Stimulated activated effector memory CD8-positive, alpha-beta T cell treated with anti-CD3 and anti-CD28 coated beads, Interleukin-12 subunit alpha, Interleukin-12 subunit beta, amount 100 ng/mL, for 72 hours (primary cell): ENCODE data around the gene C2orf78.
"Not testable (repeated sequence)": the region's sequence is repeated elsewhere in the genome, so short reads cannot be mapped to it uniquely, and the experiment has no call there.

Experiments used
- ATAC-seq: fragments of 150-1000 bp; cut with Tn5 transposase; 2 replicates; pipeline ENCODE4 v1.10.0; 2021
- DNase-seq, 2 donors: peaks; one replicate each; pipeline ENCODE4 v3.0.0; 2021 to 2022; ENCODE audit warnings: low spot score in 2 of 2
- H3K27ac Mint-ChIP-seq: one replicate; pipeline ENCODE4 v1.8.0; 2022; ENCODE audit warnings: mild to moderate bottlenecking, mixed read lengths
- H3K36me3 Mint-ChIP-seq: one replicate; pipeline ENCODE4 v1.8.0; 2022; ENCODE audit warnings: mild to moderate bottlenecking, mixed read lengths
- H3K4me1 Mint-ChIP-seq: one replicate; pipeline ENCODE4 v1.8.0; 2022; ENCODE audit warnings: mixed read lengths
- H3K4me3 Mint-ChIP-seq: one replicate; pipeline ENCODE4 v1.8.0; 2022; ENCODE audit warnings: mild to moderate bottlenecking, mixed read lengths
- H3K9me3 Mint-ChIP-seq: one replicate; pipeline ENCODE4 v1.8.0; 2022; ENCODE audit warnings: mixed read lengths

Gene C2orf78

GRCh38 chr2:73783883-73784282 lies at the start of gene C2orf78:
Gene C2orf78, plus strand, starts transcription at chr2:73784183. Its CDS starts 127 bp downstream, at chr2:73784310.
- not testable (repeated sequence) for H3K27ac Mint-ChIP-seq, DNase-seq, ATAC-seq, H3K4me1 Mint-ChIP-seq, H3K9me3 Mint-ChIP-seq, H3K4me3 Mint-ChIP-seq, H3K36me3 Mint-ChIP-seq

- H3K4me3 Mint-ChIP-seq = peak overlapping the region; percentile 97
- DNase-seq (no peak), ATAC-seq (no peak)
- H3K9me3 Mint-ChIP-seq = peaks cover 4% of the 10 kb centered on the region
- H3K36me3 Mint-ChIP-seq = peaks cover 57% of the 10 kb centered on the region
- H3K4me1 Mint-ChIP-seq = peaks cover 14% of the 10 kb centered on the region
- peak overlapping the region; percentile 93 for H3K27ac Mint-ChIP-seq
Measured at GRCh38 chr2:73736378-73736777, 47.6 kb upstream of the C2orf78 start.

GRCh38 chr2:73736855-73737779 lies 46.9 kb upstream of the C2orf78 start, which contains the start of gene TPRKB:
Gene TPRKB, minus strand, starts transcription at chr2:73737345. Its CDS starts 2,776 bp downstream, at chr2:73734569.
- Mint-ChIP-seq H3K9me3 (peaks cover 4% of the 10 kb centered on the region), H3K4me3 (peak within 1 kb of the TSS; percentile 97), H3K4me1 (peaks cover 14% of the 10 kb centered on the region), H3K36me3 (peaks cover 50% of the 10 kb centered on the region), H3K27ac (peak within 1 kb of the TSS; percentile 93)
- DNase-seq = peak; percentile 84 to 98
- ATAC-seq = peak; percentile 99

GRCh38 chr2:73739101-73739500 lies 44.9 kb upstream of the C2orf78 start:
- ATAC-seq (no peak), DNase-seq (peak in 1 of 2 donors; percentile 45)
- Mint-ChIP-seq H3K4me1 (peaks cover 14% of the 10 kb centered on the region), H3K27ac (no peak overlapping the region), H3K9me3 (peaks cover 4% of the 10 kb centered on the region), H3K4me3 (no peak overlapping the region), H3K36me3 (peaks cover 36% of the 10 kb centered on the region)

GRCh38 chr2:73740767-73741166 lies 43.2 kb upstream of the C2orf78 start:
- Mint-ChIP-seq H3K4me3 (no peak overlapping the region), H3K27ac (no peak overlapping the region), H3K9me3 (peaks cover 4% of the 10 kb centered on the region), H3K4me1 (peaks cover 14% of the 10 kb centered on the region), H3K36me3 (peaks cover 40% of the 10 kb centered on the region)
- ATAC-seq (no peak), DNase-seq (no peak)

GRCh38 chr2:73746015-73746876 lies 37.7 kb upstream of the C2orf78 start:
- peaks cover 17% of the 10 kb centered on the region for H3K4me1 Mint-ChIP-seq
- ATAC-seq = no peak
- H3K4me3 Mint-ChIP-seq = no peak overlapping the region
- DNase-seq = no peak
- peaks cover 71% of the 10 kb centered on the region for H3K36me3 Mint-ChIP-seq
- H3K27ac Mint-ChIP-seq = no peak overlapping the region
- no peaks in the 10 kb centered on the region for H3K9me3 Mint-ChIP-seq

GRCh38 chr2:73746877-73747208 lies 37.1 kb upstream of the C2orf78 start:
- ATAC-seq = no peak
- H3K36me3 Mint-ChIP-seq = peaks cover 74% of the 10 kb centered on the region
- H3K27ac Mint-ChIP-seq = no peak overlapping the region

GRCh38 chr2:73749314-73749713 lies 34.7 kb upstream of the C2orf78 start:
- no peak overlapping the region for H3K4me3 Mint-ChIP-seq
- H3K27ac Mint-ChIP-seq = no peak overlapping the region
- H3K4me1 Mint-ChIP-seq = peaks cover 19% of the 10 kb centered on the region
- H3K36me3 Mint-ChIP-seq = peaks cover 73% of the 10 kb centered on the region
- no peak for DNase-seq
- no peaks in the 10 kb centered on the region for H3K9me3 Mint-ChIP-seq
- no peak for ATAC-seq

More at GRCh38 chr2:73746877-73747208, 37.1 kb upstream of the C2orf78 start:
- Mint-ChIP-seq H3K9me3 (no peaks in the 10 kb centered on the region), H3K4me1 (peaks cover 17% of the 10 kb centered on the region), H3K4me3 (no peak overlapping the region)
- DNase-seq = no peak

GRCh38 chr2:73754332-73754731 lies 29.7 kb upstream of the C2orf78 start:
- H3K36me3 Mint-ChIP-seq = peaks cover 72% of the 10 kb centered on the region
- H3K4me3 Mint-ChIP-seq, H3K27ac Mint-ChIP-seq, H3K9me3 Mint-ChIP-seq, DNase-seq, ATAC-seq, H3K4me1 Mint-ChIP-seq: not testable (repeated sequence)

- ATAC-seq (no peak), DNase-seq (no peak)
- H3K4me3 Mint-ChIP-seq = no peak overlapping the region
- H3K27ac Mint-ChIP-seq = no peak overlapping the region
- H3K9me3 Mint-ChIP-seq = no peaks in the 10 kb centered on the region
- H3K36me3 Mint-ChIP-seq = peaks cover 97% of the 10 kb centered on the region
- H3K4me1 Mint-ChIP-seq = peaks cover 4% of the 10 kb centered on the region
Measured at GRCh38 chr2:73759285-73759764, 24.7 kb upstream of the C2orf78 start.

- DNase-seq (no peak), ATAC-seq (no peak)
- Mint-ChIP-seq H3K4me1 (no peaks in the 10 kb centered on the region), H3K36me3 (peaks cover 97% of the 10 kb centered on the region), H3K9me3 (no peaks in the 10 kb centered on the region), H3K27ac (no peak overlapping the region), H3K4me3 (no peak overlapping the region)
Measured at GRCh38 chr2:73759904-73760303, 24.1 kb upstream of the C2orf78 start.

GRCh38 chr2:73762571-73762970 lies 21.4 kb upstream of the C2orf78 start:
- Mint-ChIP-seq H3K4me3 (no peak overlapping the region), H3K9me3 (no peaks in the 10 kb centered on the region), H3K4me1 (peaks cover 2% of the 10 kb centered on the region), H3K36me3 (peaks cover 98% of the 10 kb centered on the region), H3K27ac (no peak overlapping the region)
- no peak for ATAC-seq
- no peak for DNase-seq

- Mint-ChIP-seq H3K27ac (peak overlapping the region; percentile 29), H3K9me3 (no peaks in the 10 kb centered on the region), H3K4me3 (no peak overlapping the region), H3K36me3 (peaks cover 100% of the 10 kb centered on the region), H3K4me1 (peaks cover 11% of the 10 kb centered on the region)
- no peak for ATAC-seq
- DNase-seq = no peak
Measured at GRCh38 chr2:73764945-73765344, 19.0 kb upstream of the C2orf78 start.

GRCh38 chr2:73766349-73766748 lies 17.6 kb upstream of the C2orf78 start:
- Mint-ChIP-seq H3K36me3 (peaks cover 100% of the 10 kb centered on the region), H3K9me3 (no peaks in the 10 kb centered on the region), H3K27ac (no peak overlapping the region), H3K4me3 (no peak overlapping the region), H3K4me1 (peaks cover 20% of the 10 kb centered on the region)
- no peak for ATAC-seq
- DNase-seq = no peak

- H3K4me3 Mint-ChIP-seq = no peak overlapping the region
- no peak for DNase-seq
- peaks cover 100% of the 10 kb centered on the region for H3K36me3 Mint-ChIP-seq
- H3K9me3 Mint-ChIP-seq = no peaks in the 10 kb centered on the region
- H3K27ac Mint-ChIP-seq = no peak overlapping the region
- ATAC-seq = no peak
- peaks cover 24% of the 10 kb centered on the region for H3K4me1 Mint-ChIP-seq
Measured at GRCh38 chr2:73766994-73767393, 17.0 kb upstream of the C2orf78 start.
